GM10266 (cell line): ENCODE data around the gene IGFBP2.

Experiments
- DNase-seq: peaks from one replicate; pipeline ENCODE4 v3.0.0; 2012; ENCODE audit errors: extremely low spot score
- TF ChIP-seq, protein P1 (sequence below): IDR thresholded peaks from 2 replicates; pipeline ENCODE4 v1.5.1; 2012; ENCODE audit warnings: mild to moderate bottlenecking, low read depth; ENCODE audit not compliant: control insufficient read depth, insufficient read depth; ENCODE audit errors: missing control alignments

IGFBP2 gene

DNA sequence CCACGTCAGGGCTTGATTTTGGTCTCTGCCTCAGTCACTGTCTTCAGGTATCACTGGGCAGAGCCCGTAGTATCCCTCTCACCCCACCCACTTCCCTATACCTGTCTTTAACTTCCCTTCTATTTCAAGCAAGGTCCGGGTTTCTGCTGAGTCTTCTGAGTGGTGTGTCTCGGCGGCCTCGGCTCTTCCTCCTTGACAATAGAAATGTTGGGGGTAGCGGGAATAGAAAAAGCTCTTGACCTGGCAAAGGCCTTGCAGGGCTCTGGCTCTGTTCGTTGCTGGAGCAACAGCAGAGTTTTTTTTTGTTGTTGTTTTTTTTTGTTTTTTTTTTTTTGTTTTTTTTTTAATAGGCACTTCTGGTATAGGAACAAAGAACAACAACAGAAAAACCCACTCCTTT lies 78.1 kb downstream of the IGFBP2 start:
- DNase-seq: no peak
- TF ChIP-seq, protein P1, sequence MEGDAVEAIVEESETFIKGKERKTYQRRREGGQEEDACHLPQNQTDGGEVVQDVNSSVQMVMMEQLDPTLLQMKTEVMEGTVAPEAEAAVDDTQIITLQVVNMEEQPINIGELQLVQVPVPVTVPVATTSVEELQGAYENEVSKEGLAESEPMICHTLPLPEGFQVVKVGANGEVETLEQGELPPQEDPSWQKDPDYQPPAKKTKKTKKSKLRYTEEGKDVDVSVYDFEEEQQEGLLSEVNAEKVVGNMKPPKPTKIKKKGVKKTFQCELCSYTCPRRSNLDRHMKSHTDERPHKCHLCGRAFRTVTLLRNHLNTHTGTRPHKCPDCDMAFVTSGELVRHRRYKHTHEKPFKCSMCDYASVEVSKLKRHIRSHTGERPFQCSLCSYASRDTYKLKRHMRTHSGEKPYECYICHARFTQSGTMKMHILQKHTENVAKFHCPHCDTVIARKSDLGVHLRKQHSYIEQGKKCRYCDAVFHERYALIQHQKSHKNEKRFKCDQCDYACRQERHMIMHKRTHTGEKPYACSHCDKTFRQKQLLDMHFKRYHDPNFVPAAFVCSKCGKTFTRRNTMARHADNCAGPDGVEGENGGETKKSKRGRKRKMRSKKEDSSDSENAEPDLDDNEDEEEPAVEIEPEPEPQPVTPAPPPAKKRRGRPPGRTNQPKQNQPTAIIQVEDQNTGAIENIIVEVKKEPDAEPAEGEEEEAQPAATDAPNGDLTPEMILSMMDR: no peak

DNA sequence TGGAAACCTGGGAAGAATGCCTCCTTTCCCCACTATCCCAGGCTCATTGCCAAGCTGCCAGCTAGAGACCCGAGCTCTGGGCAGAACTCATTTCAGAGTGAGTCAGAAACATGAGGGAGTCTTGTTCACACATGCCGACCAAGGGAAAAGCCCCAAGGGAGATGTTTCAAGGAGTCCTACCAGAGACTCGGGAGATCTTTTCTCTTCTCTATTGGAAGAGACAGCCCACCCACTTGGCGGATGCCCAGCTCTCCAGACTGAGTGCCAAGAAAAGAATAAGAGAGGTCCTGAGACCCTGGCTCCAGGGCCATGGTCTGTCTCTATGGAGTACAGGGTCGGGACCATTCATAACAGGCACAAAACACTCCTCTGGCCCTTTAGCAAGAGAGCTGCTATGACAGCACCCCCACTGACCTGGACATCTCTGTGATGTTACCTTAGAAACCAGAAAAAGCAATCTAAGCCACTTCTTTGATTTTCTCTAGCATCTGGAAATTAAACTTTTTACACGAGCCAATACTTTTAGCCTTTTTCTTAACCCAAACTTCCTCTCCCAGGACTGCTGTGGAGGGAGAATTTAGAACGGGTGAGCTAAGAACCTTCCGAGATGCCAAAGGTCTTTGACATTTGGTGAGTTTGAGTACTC lies 80.6 kb downstream of the IGFBP2 start:
- TF ChIP-seq, protein P1: no peak
- no peak for DNase-seq
